NCI-H146 treated with DMSO at 0.1 percent for 48 hours (cell line): ENCODE data around the gene ZNF143.
"Not testable (repeated sequence)": the region's sequence is repeated elsewhere in the genome, so short reads cannot be mapped to it uniquely, and the experiment has no call there.

Source experiments
- DNase-seq: peaks from one replicate; lab custom pipeline; 2025; ENCODE audit not compliant: unreplicated experiment; lab: John Stamatoyannopoulos, UW

Gene ZNF143

DNA sequence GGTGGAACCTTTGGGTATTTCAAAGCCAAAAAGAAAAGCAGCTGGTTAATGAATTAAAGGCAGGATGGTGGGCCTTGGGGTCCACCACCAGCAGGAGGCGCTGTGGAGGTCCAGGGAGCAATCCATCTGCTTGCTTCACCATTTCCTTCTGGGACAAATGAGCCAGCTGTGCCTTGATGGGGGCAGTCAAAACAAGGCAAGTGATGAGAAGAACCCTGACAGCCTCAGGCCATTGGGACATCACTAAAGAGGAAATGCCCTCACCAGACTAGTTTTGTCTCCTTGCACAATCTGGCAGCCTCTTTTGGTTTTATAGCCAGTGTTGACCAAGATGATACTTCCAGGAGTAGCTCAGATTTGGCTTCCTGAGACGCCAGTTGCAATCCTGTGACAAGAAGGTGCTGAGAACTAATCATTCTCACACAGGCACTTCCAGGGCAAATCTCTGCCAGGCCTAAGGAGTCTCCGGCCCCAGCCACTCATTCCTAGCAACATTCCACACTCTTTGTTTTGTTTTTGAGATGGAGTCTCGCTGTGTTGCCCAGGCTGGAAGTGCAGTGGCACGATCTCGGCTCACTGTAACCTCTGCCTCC lies 74.5 kb downstream of the ZNF143 start:
- DNase-seq = peak; percentile 23

GRCh38 chr11:9538548-9538947 lies 77.7 kb downstream of the ZNF143 start:
- no peak for DNase-seq

- DNase-seq = not testable (repeated sequence)
These were observed 88.4 kb downstream of the ZNF143 start for GRCh38 chr11:9549216-9549615.

DNA sequence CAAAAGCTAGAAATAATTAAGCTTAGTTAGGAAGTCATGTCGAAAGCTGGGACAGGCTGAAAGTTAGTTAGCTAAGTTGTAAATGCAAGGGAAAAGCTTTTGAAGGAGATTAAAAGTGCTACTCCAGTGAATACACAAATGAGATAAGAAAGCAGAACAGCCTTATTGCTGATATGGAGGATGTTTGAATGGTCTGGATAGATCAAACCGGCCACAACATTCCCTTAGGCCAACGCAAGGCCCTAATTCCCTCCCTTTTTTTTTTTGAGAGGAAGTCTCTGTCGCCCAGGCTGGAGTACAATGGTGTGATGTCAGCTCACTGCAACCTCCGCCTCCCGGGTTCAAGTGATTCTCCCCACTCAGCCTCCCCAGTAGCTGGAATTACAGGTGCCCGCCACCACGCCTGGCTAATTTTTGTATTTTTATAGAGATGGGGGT lies 89.4 kb downstream of the ZNF143 start:
- no peak for DNase-seq

DNA sequence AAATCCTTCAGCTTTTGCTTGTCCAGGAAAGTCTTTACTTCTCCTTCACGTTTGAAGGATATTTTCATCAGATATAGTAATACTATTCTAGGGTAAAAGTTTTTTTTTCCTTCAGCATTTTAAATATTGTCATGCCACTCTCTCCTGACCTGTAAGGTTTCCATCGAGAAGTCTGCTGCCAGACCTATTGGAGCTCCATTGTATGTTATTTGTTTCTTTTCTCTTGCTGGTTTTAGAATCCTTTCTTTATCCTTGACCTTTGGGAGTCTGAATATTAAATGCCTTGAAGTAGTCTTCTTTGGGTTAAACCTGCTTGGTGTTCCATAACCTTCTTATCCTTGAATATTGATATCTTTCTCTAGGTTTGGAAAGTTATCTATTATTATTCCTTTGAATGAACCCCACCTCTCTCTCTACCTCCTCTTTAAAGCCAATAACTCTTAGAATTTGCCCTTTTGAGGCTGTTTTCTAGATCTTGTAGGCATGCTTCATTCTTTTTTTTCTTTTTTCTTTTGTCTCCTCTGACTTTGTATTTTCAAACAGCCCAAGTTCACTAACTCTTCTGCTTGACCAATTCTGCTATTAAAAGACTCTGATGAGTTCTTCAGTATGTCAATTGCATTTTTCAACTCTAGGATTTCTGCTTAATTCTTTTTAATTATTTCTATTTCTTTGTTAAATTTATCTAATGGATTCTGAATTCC lies 100.6 kb downstream of the ZNF143 start:
- no peak for DNase-seq

DNA sequence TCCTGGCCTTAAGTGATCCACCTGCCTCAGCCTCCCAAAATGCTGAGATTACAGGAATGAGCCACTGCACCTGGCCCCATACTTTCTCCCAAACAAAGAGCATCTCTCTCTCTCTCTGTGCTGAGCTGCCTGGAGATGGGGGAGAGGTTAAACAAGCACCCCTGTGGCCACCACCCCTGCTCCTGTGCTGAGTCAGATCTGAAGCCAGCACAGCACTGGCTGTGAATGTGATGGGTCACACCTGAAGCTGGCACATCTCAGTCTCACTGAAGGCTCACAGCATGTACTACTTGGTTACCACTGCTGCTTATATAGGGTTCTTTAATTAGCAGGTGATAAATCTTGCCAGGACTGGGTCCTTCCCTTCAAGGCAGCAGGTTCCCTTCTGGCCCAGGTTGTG lies 101.9 kb downstream of the ZNF143 start:
- no peak for DNase-seq

- no peak for DNase-seq
These were observed 102.5 kb downstream of the ZNF143 start for GRCh38 chr11:9563196-9563730.

GRCh38 chr11:9565822-9566560 lies 105.2 kb downstream of the ZNF143 start:
- peak; percentile 98 for DNase-seq

- DNase-seq = no peak
These were observed 105.8 kb downstream of the ZNF143 start for GRCh38 chr11:9566561-9567063.

DNA sequence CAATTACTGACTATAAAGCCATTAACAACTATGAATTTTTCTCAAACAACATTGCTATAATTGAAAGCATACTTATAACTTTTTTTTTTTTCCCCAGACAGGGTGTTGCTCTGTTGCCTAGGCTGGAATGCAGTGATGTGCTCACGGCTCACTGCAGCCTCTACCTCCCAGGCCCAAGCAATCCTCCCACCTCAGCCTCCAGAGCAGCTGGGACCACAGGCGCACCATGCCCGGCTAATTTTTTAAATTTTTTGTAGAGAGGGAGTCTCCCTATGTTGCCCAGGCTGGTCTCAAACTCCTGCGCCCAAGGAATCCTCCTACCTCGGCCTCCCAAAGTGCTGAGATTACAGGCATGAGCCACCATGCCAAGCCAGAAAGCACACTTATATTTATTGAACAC lies 106.6 kb downstream of the ZNF143 start:
- DNase-seq = no peak

- DNase-seq = no peak
These were observed 107.5 kb downstream of the ZNF143 start for GRCh38 chr11:9568161-9568853.

DNA sequence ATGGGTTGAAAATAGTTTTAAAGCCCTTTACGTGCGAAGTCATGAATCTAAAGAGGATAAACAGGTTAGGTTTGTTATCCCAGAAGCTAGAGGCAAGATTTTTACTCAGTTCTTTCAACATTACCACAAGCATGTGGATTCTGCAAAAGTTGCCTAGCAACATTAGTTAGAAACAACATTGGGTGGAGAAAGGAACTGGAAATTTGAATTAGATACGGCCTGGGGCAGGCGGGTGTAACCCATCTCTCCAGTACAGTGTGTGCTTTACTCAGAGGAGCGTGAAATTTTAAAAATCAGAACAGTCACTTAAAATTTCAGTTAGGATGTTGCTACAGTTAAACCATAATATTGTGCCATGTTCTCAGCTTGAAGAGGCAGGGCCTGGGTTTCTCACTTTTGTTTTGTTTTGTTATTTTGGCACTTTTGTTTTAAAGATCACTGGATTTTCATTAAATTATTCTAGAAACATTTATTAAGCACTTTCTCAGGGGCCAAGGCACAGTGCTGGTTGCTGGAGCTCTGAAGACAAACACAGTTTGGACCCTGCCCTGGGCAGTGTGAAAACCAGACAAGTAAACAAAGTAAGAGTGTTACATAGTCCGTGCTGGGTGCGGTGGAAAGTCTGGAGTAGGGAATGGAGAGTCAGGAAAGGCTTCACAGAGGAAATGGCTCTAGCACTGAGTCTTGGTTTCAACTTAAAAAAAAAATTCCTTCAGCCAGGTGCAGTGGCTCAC lies 108.2 kb downstream of the ZNF143 start:
- peak; percentile 23 for DNase-seq

GRCh38 chr11:9569588-9570164 lies 108.9 kb downstream of the ZNF143 start:
- no peak for DNase-seq

GRCh38 chr11:9570313-9571025 lies 109.7 kb downstream of the ZNF143 start:
- no peak for DNase-seq

DNA sequence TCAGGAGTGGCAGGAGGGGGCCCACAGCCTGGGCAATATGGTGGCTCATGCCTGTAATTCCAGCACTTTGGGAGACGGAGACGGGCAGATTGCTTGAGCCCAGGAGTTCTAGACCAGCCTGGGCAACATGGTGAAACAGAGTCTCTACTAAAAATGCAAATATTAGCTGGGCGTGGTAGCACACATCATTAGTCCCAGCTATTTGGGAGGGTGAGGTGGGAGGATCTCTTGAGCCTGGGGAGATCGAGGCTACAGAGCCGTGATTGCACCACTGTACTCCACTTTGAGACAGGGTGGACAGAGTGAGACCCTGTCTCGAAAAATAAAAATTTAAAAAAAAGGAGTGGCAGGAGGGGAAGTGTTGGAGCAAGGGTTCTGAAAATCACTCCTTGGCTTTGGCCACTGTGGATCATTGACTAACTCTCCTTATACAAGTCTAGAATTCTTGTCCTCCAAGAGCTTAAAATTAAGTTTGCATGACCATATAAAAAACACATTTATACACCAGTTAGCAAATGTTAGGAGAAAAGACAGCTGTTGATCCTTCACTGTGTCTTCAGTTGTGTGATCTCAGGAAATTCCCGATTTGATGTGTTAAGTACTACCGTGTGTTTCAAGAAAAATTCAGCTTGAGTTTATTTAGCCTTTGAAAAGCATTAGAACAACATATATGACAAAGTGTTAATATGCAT lies 110.4 kb downstream of the ZNF143 start:
- DNase-seq = no peak

DNA sequence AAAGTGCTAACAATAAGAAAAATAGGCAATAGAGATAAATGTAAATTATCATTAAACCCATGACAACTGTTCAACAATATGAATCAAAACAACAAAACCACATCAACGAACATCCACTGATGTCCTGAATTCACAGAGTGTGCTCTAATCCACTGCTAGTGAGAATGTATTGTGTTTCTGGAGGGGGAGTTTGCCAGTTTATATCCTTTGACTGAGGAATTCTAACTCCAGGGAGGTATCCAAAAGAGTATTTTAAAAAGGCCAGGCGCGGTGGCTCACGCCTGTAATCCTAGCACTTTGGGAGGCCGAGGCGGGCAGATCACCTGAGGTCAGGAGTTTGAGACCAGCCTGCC lies 110.9 kb downstream of the ZNF143 start:
- DNase-seq = no peak

- peak; percentile 96 for DNase-seq
These were observed 112.4 kb downstream of the ZNF143 start, which contains the start of gene WEE1 for GRCh38 chr11:9573052-9573774. Gene WEE1 (plus strand): TSS chr11:9573670. CDS start chr11:9573934, 264 bp downstream.
